SK-N-SH (cell line): ENCODE data around the gene ZNF267.
"Not testable (repeated sequence)": the region's sequence is repeated elsewhere in the genome, so short reads cannot be mapped to it uniquely, and the experiment has no call there.

ENCODE experiments used
- CHD2 ChIP-seq: fragments of 150-350 bp; IDR thresholded peaks from 2 replicates; pipeline ENCODE4 v1.6.1; 2018; ENCODE audit warnings: low read length; ENCODE audit not compliant: partially characterized antibody
- CTCF ChIP-seq: fragments of 200-600 bp; sonication (generic); IDR thresholded peaks from 2 replicates; pipeline ENCODE4 v1.6.1; 2017; ENCODE audit warnings: antibody characterized with exemption, mild to moderate bottlenecking, moderate library complexity
- ELF1 ChIP-seq: IDR thresholded peaks from 2 replicates; pipeline ENCODE4 v1.4.0; 2012
- EP300 ChIP-seq, 2 experiments: IDR thresholded peaks; 2 replicates each; pipeline versions ENCODE4 v1.4.0 to v1.6.1; 2012; ENCODE audit warnings: borderline replicate concordance in 1 of 2, low read depth in 1 of 2, low read length in 1 of 2
- EZH2phosphoT487 ChIP-seq: fragments of 200-600 bp; sonication (generic); IDR thresholded peaks from 2 replicates; pipeline ENCODE4 v1.6.1; 2017; ENCODE audit warnings: low read depth, mixed run types, mild to moderate bottlenecking, antibody characterized with exemption, moderate library complexity, borderline replicate concordance
- GABPA ChIP-seq: IDR thresholded peaks from 2 replicates; pipeline ENCODE4 v1.4.0; 2012; ENCODE audit warnings: low read depth, mild to moderate bottlenecking
- GATA2 ChIP-seq: sonication (generic); formaldehyde crosslinking; IDR thresholded peaks from 2 replicates; pipeline ENCODE4 v1.5.0; 2020; ENCODE audit warnings: mild to moderate bottlenecking, missing genetic modification reagents
- IRF3 ChIP-seq: fragments of 150-350 bp; IDR thresholded peaks from 2 replicates; pipeline ENCODE4 v1.6.1; 2016; ENCODE audit warnings: mild to moderate bottlenecking, low read depth, low read length
- NFIC ChIP-seq: IDR thresholded peaks from 2 replicates; pipeline ENCODE4 v1.4.0; 2012; ENCODE audit warnings: borderline replicate concordance
- NRF1 ChIP-seq: IDR thresholded peaks from 2 replicates; pipeline ENCODE4 v1.6.1; 2012; ENCODE audit warnings: low read depth, mild to moderate bottlenecking, low read length
- POLR2AphosphoS5 ChIP-seq: IDR thresholded peaks from 2 replicates; pipeline ENCODE4 v1.6.1; 2012; ENCODE audit warnings: low read depth, low read length
- REST ChIP-seq: IDR thresholded peaks from 2 replicates; pipeline ENCODE4 v1.6.1; 2012; ENCODE audit warnings: mild to moderate bottlenecking, low read depth, low read length, moderate library complexity
- SMC3 ChIP-seq: IDR thresholded peaks from 2 replicates; pipeline ENCODE4 v1.6.1; 2012; ENCODE audit warnings: low read depth, low read length, improper control_type of control experiment
- USF1 ChIP-seq: IDR thresholded peaks from 2 replicates; pipeline ENCODE4 v1.4.0; 2012; ENCODE audit warnings: low read depth, borderline replicate concordance

- not testable (repeated sequence) for TF ChIP-seq CTCF; NRF1; CHD2; GABPA; POLR2AphosphoS5; REST; SMC3; EP300 (IDR thresholded peaks at IDR 0.05; ENCODE audit: borderline replicate concordance in 1 of 2, low read depth in 1 of 2, low read length in 1 of 2); USF1; EZH2phosphoT487; IRF3; NFIC; ELF1; GATA2 (CRISPR knock-in tag)
Observed at GRCh38 chr16:31951806-31952205, 78.2 kb downstream of the ZNF267 start.
